ENCODE measurements around the gene TTC33.

Gene TTC33

GRCh38 chr5:40584054-40584453 is 171.7 kb downstream of the TTC33 start:
- no peak for TF ChIP-seq CTCF (IDR thresholded peaks at IDR 0.05; ENCODE audit: low read depth, low read length)
- H3K4me3 ChIP-seq (ENCODE audit: low read depth, low read length) = no peak overlapping the region

GRCh38 chr5:40578501-40579451 is 177.0 kb downstream of the TTC33 start:
- H3K4me3 ChIP-seq (ENCODE audit: low read depth, low read length) = no peak overlapping the region
- no peak for TF ChIP-seq CTCF (IDR thresholded peaks at IDR 0.05; ENCODE audit: low read depth, low read length)

GRCh38 chr5:40577718-40578117 is 178.0 kb downstream of the TTC33 start:
- no peak for TF ChIP-seq CTCF (IDR thresholded peaks at IDR 0.05; ENCODE audit: low read depth, low read length)
- H3K4me3 ChIP-seq (ENCODE audit: low read depth, low read length) = no peak overlapping the region

- no peak for TF ChIP-seq CTCF (IDR thresholded peaks at IDR 0.05; ENCODE audit: low read depth, low read length)
- no peak overlapping the region for H3K4me3 ChIP-seq (ENCODE audit: low read depth, low read length)
Measured at GRCh38 chr5:40575921-40576320, 179.8 kb downstream of the TTC33 start.

- no peak overlapping the region for H3K4me3 ChIP-seq (ENCODE audit: low read depth, low read length)
Measured at GRCh38 chr5:40575411-40575810, 180.3 kb downstream of the TTC33 start.

GRCh38 chr5:40572937-40573336 is 182.8 kb downstream of the TTC33 start:
- no peak for TF ChIP-seq CTCF (IDR thresholded peaks at IDR 0.05; ENCODE audit: low read depth, low read length)

More at GRCh38 chr5:40575411-40575810, 180.3 kb downstream of the TTC33 start:
- no peak for TF ChIP-seq CTCF (IDR thresholded peaks at IDR 0.05; ENCODE audit: low read depth, low read length)

GRCh38 chr5:40572391-40572790 is 183.4 kb downstream of the TTC33 start:
- TF ChIP-seq CTCF (IDR thresholded peaks at IDR 0.05; ENCODE audit: low read depth, low read length) = no peak
- H3K4me3 ChIP-seq (ENCODE audit: low read depth, low read length) = no peak overlapping the region

More at GRCh38 chr5:40572937-40573336, 182.8 kb downstream of the TTC33 start:
- no peak overlapping the region for H3K4me3 ChIP-seq (ENCODE audit: low read depth, low read length)
